CD4-positive, alpha-beta T cell (primary cell): ENCODE measurements around the gene PSMC6. TPM values are rescaled to one million over a fixed set of nuclear protein-coding genes. Genes with fewer than 3 reads are reported as not detected.
A peak's percentile ranks its signal among the peaks of the same experiment; 100 is the strongest.

Experiments used
- ATAC-seq: fragments of 200-7000 bp; cut with Tn5 transposase; one replicate; pipeline ENCODE4 v1.10.0; 2022; ENCODE audit warnings: mild to moderate bottlenecking; ENCODE audit not compliant: poor library complexity
- CTCF ChIA-PET: fragments of 350-600 bp; sonication (Branson Sonifier 250); formaldehyde crosslinking; loops from one replicate; lab custom pipeline; 2021; ENCODE audit warnings: antibody characterized with exemption, inconsistent platforms; lab: Charles Lee
- POLR2A ChIA-PET: fragments of 350-600 bp; sonication (Branson Sonifier 250); formaldehyde crosslinking; loops from one replicate; lab custom pipeline; 2021; ENCODE audit warnings: antibody characterized with exemption, inconsistent platforms; lab: Charles Lee
- DNase-seq, 14 experiments: peaks; one replicate each; pipeline ENCODE4 v3.0.0-alpha.2; 2013 to 2020; ENCODE audit warnings: mixed read lengths in 2 of 14
- H3K27ac ChIP-seq, 2 donors: one replicate each; pipeline versions ENCODE4 v1.5.1 to v1.7.0; 2013; ENCODE audit warnings: low read length in 2 of 2, low read depth in 1 of 2, mild to moderate bottlenecking in 1 of 2
- H3K27me3 ChIP-seq, 2 experiments: 1 replicate in 1 of 2; 2 replicates in 1 of 2; pipeline versions ENCODE4 v1.6.1 to v1.7.0; 2013; ENCODE audit warnings: low read length in 2 of 2, control low read depth in 1 of 2, mild to moderate bottlenecking in 1 of 2, moderate library complexity in 1 of 2; ENCODE audit not compliant: insufficient read depth in 2 of 2, control insufficient read depth in 1 of 2
- H3K36me3 ChIP-seq: one replicate; pipeline ENCODE4 v1.6.1; 2013; ENCODE audit warnings: low read length, control low read depth; ENCODE audit not compliant: insufficient read depth
- H3K4me1 ChIP-seq: one replicate; pipeline ENCODE4 v1.6.1; 2013; ENCODE audit warnings: low read length, control low read depth; ENCODE audit not compliant: insufficient read depth
- H3K4me3 ChIP-seq: one replicate; pipeline ENCODE4 v1.5.1; 2013; ENCODE audit warnings: mild to moderate bottlenecking, low read length, moderate library complexity
- H3K9me3 ChIP-seq, 2 experiments: 1 replicate in 1 of 2; 2 replicates in 1 of 2; pipeline versions ENCODE4 v1.6.1 to v1.7.0; 2013; ENCODE audit warnings: low read length in 2 of 2, mild to moderate bottlenecking in 2 of 2, control low read depth in 1 of 2, moderate library complexity in 1 of 2; ENCODE audit not compliant: control insufficient read depth in 1 of 2, insufficient read depth in 1 of 2
- H3K27ac Mint-ChIP-seq: one replicate; pipeline ENCODE4 v1.8.0; 2020; ENCODE audit warnings: mixed read lengths
- H3K27me3 Mint-ChIP-seq: one replicate; pipeline ENCODE4 v1.8.0; 2021; ENCODE audit warnings: mixed read lengths
- H3K36me3 Mint-ChIP-seq: one replicate; pipeline ENCODE4 v1.8.0; 2021; ENCODE audit warnings: low read depth, mixed read lengths
- H3K4me1 Mint-ChIP-seq: one replicate; pipeline ENCODE4 v1.8.0; 2021; ENCODE audit warnings: low read depth, mixed read lengths
- H3K4me3 Mint-ChIP-seq: one replicate; pipeline ENCODE4 v1.8.0; 2020; ENCODE audit warnings: mild to moderate bottlenecking, mixed read lengths
- H3K9me3 Mint-ChIP-seq: one replicate; pipeline ENCODE4 v1.8.0; 2020; ENCODE audit warnings: mixed read lengths
- CTCF ChIP-seq: fragments of 200-600 bp; IDR thresholded peaks from one replicate; pipeline ENCODE4 v1.8.0; 2022; ENCODE audit warnings: antibody characterized with exemption, mild to moderate bottlenecking
- intact Hi-C, 2 experiments: fragments of 100-400 bp; cut with DNase I in 1 of 2; cut with micrococcal nuclease in 1 of 2; formaldehyde crosslinking; loops; one replicate each; pipeline versions ENCODE4 v1.15.1 to v1.9.0; 2023 to 2025; cut with DNase I, micrococcal nuclease
- total RNA-seq, 174 experiments: library from RNA in 2 of 174; stranded (reverse) in 2 of 174; gene quantifications; one replicate each; pipeline ENCODE4 v1.2.3 and lab custom pipeline; 2021 to 2026

The PSMC6 gene
- total RNA-seq, 2 experiments from 2014 or later = 110 to 111 TPM

GRCh38 chr14:52703664-52704063 is 3.3 kb upstream of the PSMC6 start:
- no peak overlapping the region for H3K27ac ChIP-seq
- ATAC-seq (no peak), DNase-seq (no peak)
- H3K36me3 Mint-ChIP-seq = peaks cover 22% of the 10 kb centered on the region
- peaks cover 27% of the 10 kb centered on the region for H3K4me1 Mint-ChIP-seq
- H3K27ac Mint-ChIP-seq = no peak overlapping the region
- H3K27me3 Mint-ChIP-seq = no peaks in the 10 kb centered on the region
- no peak for TF ChIP-seq CTCF
- H3K4me1 ChIP-seq = peaks cover 13% of the 10 kb centered on the region
- ChIA-PET POLR2A (interaction anchor here (0.8 kb wide), 1 partner anchor 9 kb away, joined by 5 read pairs; the partner anchor contains the start of gene ERO1A), CTCF (no interaction called here)
- no peaks in the 10 kb centered on the region for H3K9me3 ChIP-seq
- intact Hi-C loops = loop anchor here in 1 of 2 experiments (10.0 kb wide), 1 partner anchor 451 kb away; the partner anchor contains the start of gene DDHD1
- H3K4me3 Mint-ChIP-seq = peak overlapping the region; percentile 1
- H3K27me3 ChIP-seq = no peaks in the 10 kb centered on the region
- H3K9me3 Mint-ChIP-seq = no peaks in the 10 kb centered on the region
- peaks cover 3% of the 10 kb centered on the region for H3K36me3 ChIP-seq
- H3K4me3 ChIP-seq = no peak overlapping the region

- ChIA-PET CTCF (interaction anchor here (1.4 kb wide), 1 partner anchor 14 kb away, joined by 3 read pairs; no protein-coding TSS in a partner anchor), POLR2A (interaction anchor here (0.7 to 1.8 kb wide), 3 partner anchors 11 to 154 kb away, joined by 3 to 11 read pairs (median 5); partner anchors contain the start of genes ERO1A, GPR137C and TXNDC16)
- Mint-ChIP-seq H3K9me3 (no peaks in the 10 kb centered on the region), H3K27ac (peak overlapping the region; percentile 94), H3K4me1 (peaks cover 46% of the 10 kb centered on the region), H3K4me3 (peak overlapping the region; percentile 96), H3K36me3 (peaks cover 47% of the 10 kb centered on the region), H3K27me3 (no peaks in the 10 kb centered on the region)
- Histone ChIP-seq H3K36me3 (peaks cover 28% of the 10 kb centered on the region), H3K4me1 (peaks cover 13% of the 10 kb centered on the region), H3K4me3 (peak overlapping the region; percentile 72), H3K27ac (peak overlapping the region; percentile 71 to 88), H3K27me3 (no peaks in the 10 kb centered on the region), H3K9me3 (no peaks in the 10 kb centered on the region)
- ATAC-seq = peak; percentile 16
- intact Hi-C loops = loop anchor here (2.0 to 10.0 kb wide), 5 partner anchors 25 to 449 kb away; partner anchors contain the start of genes GPR137C (in 2 of the 2), TXNDC16 (in 2 of the 2), DDHD1 (in 1 of the 2) and GNPNAT1 (in 1 of the 2)
- peak in 10 of 14 experiments; percentile 12 to 72 (median 27) for DNase-seq
- TF ChIP-seq CTCF = no peak
Measured at GRCh38 chr14:52706286-52706685, 714 bp upstream of the PSMC6 start.

GRCh38 chr14:52711666-52712065 is 4.7 kb downstream of the PSMC6 start:
- no peak for DNase-seq
- Histone ChIP-seq H3K36me3 (peaks cover 73% of the 10 kb centered on the region), H3K4me1 (peaks cover 4% of the 10 kb centered on the region), H3K27me3 (no peaks in the 10 kb centered on the region), H3K27ac (no peak overlapping the region), H3K9me3 (no peaks in the 10 kb centered on the region), H3K4me3 (no peak overlapping the region)
- Mint-ChIP-seq H3K4me1 (peaks cover 41% of the 10 kb centered on the region), H3K9me3 (no peaks in the 10 kb centered on the region), H3K4me3 (no peak overlapping the region), H3K36me3 (peaks cover 94% of the 10 kb centered on the region), H3K27me3 (no peaks in the 10 kb centered on the region), H3K27ac (no peak overlapping the region)
- ChIA-PET CTCF (interaction anchor here (0.8 kb wide), 1 partner anchor 12 kb away, joined by 4 read pairs; no protein-coding TSS in a partner anchor), POLR2A (interaction anchor here (0.6 to 2.7 kb wide), 4 partner anchors 25 to 33 kb away, joined by 3 to 12 read pairs (median 3); no protein-coding TSS in a partner anchor)
- no peak for ATAC-seq
- intact Hi-C loops = no loop called here
- no peak for TF ChIP-seq CTCF
